Memory B cell (primary cell): ENCODE results near the gene CTPS2.
"Not testable (repeated sequence)": the region's sequence is repeated elsewhere in the genome, so short reads cannot be mapped to it uniquely, and the experiment has no call there.

ENCODE experiments used
- ATAC-seq: fragments of 150-1000 bp; cut with Tn5 transposase; 2 replicates; pipeline ENCODE4 v1.10.0; 2021; ENCODE audit warnings: low read depth, mild to moderate bottlenecking, moderate library complexity
- DNase-seq, 2 donors: peaks; one replicate each; pipeline ENCODE4 v3.0.0; 2022; ENCODE audit warnings: low spot score in 2 of 2
- H3K27ac Mint-ChIP-seq: one replicate; pipeline ENCODE4 v1.8.0; 2022; ENCODE audit warnings: mild to moderate bottlenecking, moderate library complexity, mixed read lengths
- H3K27me3 Mint-ChIP-seq: one replicate; pipeline ENCODE4 v1.8.0; 2022; ENCODE audit warnings: mixed read lengths
- H3K36me3 Mint-ChIP-seq: one replicate; pipeline ENCODE4 v1.8.0; 2022; ENCODE audit warnings: mild to moderate bottlenecking, mixed read lengths
- H3K4me1 Mint-ChIP-seq: one replicate; pipeline ENCODE4 v1.8.0; 2022; ENCODE audit warnings: mixed read lengths
- H3K4me3 Mint-ChIP-seq: one replicate; pipeline ENCODE4 v1.8.0; 2022; ENCODE audit warnings: mild to moderate bottlenecking, moderate library complexity, mixed read lengths
- H3K9me3 Mint-ChIP-seq: one replicate; pipeline ENCODE4 v1.8.0; 2022; ENCODE audit warnings: mixed read lengths

Gene CTPS2, protein sequence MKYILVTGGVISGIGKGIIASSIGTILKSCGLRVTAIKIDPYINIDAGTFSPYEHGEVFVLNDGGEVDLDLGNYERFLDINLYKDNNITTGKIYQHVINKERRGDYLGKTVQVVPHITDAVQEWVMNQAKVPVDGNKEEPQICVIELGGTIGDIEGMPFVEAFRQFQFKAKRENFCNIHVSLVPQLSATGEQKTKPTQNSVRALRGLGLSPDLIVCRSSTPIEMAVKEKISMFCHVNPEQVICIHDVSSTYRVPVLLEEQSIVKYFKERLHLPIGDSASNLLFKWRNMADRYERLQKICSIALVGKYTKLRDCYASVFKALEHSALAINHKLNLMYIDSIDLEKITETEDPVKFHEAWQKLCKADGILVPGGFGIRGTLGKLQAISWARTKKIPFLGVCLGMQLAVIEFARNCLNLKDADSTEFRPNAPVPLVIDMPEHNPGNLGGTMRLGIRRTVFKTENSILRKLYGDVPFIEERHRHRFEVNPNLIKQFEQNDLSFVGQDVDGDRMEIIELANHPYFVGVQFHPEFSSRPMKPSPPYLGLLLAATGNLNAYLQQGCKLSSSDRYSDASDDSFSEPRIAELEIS

DNA sequence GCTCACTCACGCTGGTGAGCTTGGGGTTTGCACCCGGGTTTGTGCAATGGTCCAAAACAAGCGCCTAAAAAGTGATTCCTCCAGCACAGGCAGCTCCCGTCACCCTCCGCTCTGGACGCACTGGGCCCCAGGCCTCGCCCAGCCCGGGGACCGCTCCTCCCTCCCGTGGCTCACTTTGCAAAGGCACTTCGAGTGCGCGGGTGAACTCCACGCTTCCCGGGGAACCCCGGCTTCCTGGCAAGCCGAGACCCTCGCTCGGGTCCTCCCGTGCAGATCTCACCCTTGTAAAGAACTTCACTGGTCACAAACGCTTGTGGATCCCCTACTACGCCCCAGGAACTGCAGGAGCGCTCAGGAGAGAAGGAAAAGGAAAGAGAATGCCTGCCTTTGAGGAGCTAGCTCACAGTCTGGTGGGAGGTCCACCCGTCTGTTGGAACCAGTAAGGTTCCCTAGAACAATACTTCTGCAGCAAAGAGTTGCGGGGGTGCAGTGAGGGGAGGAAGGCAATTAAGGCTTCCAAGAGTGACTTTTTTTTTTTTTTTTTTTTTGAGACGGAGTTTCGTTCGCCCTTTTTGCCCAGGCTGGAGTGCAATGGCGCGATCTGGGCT lies at the start of gene CTPS2:
TSS of gene CTPS2 (minus strand) at position 122 of the 608 bp plus-strand sequence. CDS start 9,767 bp downstream, outside the sequence.
- no peaks in the 10 kb centered on the region for H3K27me3 Mint-ChIP-seq
- no peaks in the 10 kb centered on the region for H3K9me3 Mint-ChIP-seq
- peak within 1 kb of the TSS; percentile 78 for H3K27ac Mint-ChIP-seq
- ATAC-seq = peak; percentile 80
- no peaks in the 10 kb centered on the region for H3K36me3 Mint-ChIP-seq
- DNase-seq = no peak
- peaks cover 13% of the 10 kb centered on the region for H3K4me1 Mint-ChIP-seq
- peak within 1 kb of the TSS; percentile 90 for H3K4me3 Mint-ChIP-seq

DNA sequence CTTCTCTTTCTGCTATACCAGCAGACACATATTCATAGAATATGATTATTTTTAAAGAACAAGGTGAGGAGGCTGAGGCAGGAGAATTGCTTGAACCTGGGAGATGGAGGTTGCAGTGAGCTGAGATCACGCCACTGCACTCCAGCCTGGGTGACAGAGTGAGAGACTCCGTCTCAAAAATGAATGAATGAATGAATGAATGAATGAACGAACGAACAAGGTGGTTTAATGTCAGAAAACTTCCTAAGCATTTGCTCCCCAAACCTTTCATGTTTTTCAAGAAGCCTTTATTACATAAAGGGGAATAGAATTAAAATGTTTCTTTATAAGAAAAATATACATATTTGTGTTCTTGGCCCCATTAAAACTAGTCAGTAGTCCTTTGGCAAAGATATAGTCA lies 49.0 kb upstream of the CTPS2 start:
- not testable (repeated sequence) for H3K27me3 Mint-ChIP-seq, DNase-seq, H3K36me3 Mint-ChIP-seq, H3K9me3 Mint-ChIP-seq, H3K4me1 Mint-ChIP-seq, ATAC-seq, H3K27ac Mint-ChIP-seq, H3K4me3 Mint-ChIP-seq

DNA sequence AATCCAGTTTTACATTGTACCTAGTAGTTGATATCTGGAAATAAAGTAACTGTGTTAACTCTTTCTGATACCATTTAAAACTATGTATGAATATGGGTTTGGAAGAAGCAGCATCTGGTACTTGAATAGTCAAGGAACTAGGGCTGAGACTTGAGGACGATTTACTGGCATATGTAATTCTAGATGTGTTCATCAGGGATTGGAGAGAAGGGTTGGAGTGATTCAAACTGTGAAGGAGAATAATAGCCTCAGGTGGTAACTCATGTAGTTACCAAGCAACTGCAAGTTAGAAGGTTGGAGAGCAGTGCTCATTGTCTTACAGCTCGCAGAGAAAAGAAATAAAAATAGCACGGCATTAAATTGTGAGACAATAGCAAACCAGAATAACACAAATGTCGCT lies 44.3 kb upstream of the CTPS2 start:
- Mint-ChIP-seq H3K4me1 (no peaks in the 10 kb centered on the region), H3K9me3 (no peaks in the 10 kb centered on the region), H3K36me3 (peaks cover 20% of the 10 kb centered on the region), H3K4me3 (no peak overlapping the region), H3K27me3 (no peaks in the 10 kb centered on the region), H3K27ac (no peak overlapping the region)
- DNase-seq = no peak
- ATAC-seq = no peak

DNA sequence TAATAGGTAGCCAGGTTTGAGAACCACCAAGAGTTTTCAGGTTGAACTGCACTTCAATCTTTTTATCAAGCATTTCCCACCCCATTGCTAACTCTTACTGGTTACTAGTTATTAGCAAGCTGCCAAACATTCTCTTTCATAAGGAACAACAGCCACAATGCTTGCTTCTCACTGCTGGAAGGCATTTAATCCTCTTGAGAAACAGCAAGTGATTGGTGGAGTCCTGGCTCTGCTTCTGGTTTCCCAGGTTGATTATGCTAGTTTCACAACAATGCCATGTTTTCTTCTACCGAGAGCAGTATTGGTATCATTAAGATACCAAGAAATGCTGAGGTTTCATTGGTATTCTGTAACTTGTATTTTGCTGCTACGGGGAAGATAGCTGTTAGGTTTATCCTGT lies 41.5 kb upstream of the CTPS2 start:
- no peak for DNase-seq
- H3K27me3 Mint-ChIP-seq = no peaks in the 10 kb centered on the region
- H3K4me1 Mint-ChIP-seq = no peaks in the 10 kb centered on the region
- H3K36me3 Mint-ChIP-seq = peaks cover 20% of the 10 kb centered on the region
- no peak overlapping the region for H3K4me3 Mint-ChIP-seq
- H3K27ac Mint-ChIP-seq = no peak overlapping the region
- no peak for ATAC-seq
- H3K9me3 Mint-ChIP-seq = no peaks in the 10 kb centered on the region

DNA sequence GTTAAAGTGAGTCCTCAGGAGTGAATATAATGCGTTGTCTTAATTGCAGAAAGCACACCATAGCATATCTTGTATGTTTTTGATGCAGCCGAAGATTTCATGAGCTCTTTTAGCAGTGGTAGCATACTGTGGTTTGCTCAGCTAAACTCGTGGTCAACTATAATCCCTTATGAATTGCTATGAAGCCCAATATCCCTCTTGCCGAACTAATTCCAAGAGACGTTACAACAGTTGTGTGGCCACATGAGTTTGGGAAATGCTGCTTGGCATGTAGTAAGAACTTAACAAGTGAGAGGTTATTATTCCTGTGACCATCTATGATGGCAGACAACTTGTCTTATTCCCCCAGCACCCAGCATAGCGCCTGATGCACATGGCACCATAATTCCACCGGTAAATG lies 37.7 kb upstream of the CTPS2 start:
- Mint-ChIP-seq H3K36me3 (peaks cover 15% of the 10 kb centered on the region), H3K27ac (no peak overlapping the region), H3K9me3 (no peaks in the 10 kb centered on the region), H3K4me1 (no peaks in the 10 kb centered on the region), H3K27me3 (no peaks in the 10 kb centered on the region), H3K4me3 (no peak overlapping the region)
- ATAC-seq (no peak), DNase-seq (no peak)

DNA sequence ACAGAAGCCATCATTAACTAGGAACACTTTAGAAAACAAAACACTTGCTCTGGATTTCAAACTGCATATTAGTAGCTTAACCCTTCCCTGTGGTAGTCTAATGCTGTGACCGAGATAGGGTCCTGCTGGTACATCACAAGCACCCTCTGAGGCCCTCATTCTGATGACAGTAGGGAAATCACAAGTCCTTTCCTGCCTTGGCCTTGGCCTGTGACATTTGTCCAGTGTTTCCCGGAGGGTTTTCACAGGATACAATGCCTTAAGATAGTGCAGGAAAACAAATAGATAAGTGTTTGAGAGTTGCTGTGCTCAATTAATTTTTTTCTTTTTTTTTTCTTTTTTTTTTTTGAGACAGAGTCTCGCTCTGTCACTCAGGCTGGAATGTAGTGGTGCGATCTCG lies 36.0 kb upstream of the CTPS2 start:
- Mint-ChIP-seq H3K4me3 (no peak overlapping the region), H3K27me3 (no peaks in the 10 kb centered on the region), H3K4me1 (no peaks in the 10 kb centered on the region), H3K36me3 (peaks cover 11% of the 10 kb centered on the region), H3K27ac (no peak overlapping the region), H3K9me3 (no peaks in the 10 kb centered on the region)
- ATAC-seq = no peak
- DNase-seq = no peak

DNA sequence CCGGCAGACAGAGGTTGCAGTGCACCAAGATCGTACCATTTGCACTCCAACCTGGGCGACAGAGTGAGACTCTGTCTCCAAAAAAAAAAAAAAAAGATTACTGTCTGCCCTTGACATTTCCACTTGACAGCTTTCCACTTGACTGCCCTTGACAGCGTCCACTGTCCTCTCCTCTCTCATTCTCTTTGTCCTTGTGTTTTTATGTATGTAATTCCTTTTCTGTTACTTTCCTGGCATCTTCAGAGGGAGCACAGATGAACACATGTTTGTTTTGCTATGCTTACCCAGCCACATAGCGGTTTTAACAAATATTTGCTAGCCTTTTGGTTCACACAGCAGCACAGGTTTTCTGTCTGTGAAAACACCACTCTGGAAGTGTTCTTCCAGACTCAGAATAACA lies 33.2 kb upstream of the CTPS2 start:
- Mint-ChIP-seq H3K9me3 (no peaks in the 10 kb centered on the region), H3K4me3 (no peak overlapping the region), H3K27me3 (no peaks in the 10 kb centered on the region), H3K27ac (no peak overlapping the region), H3K36me3 (peaks cover 10% of the 10 kb centered on the region), H3K4me1 (no peaks in the 10 kb centered on the region)
- DNase-seq = no peak
- ATAC-seq = no peak

DNA sequence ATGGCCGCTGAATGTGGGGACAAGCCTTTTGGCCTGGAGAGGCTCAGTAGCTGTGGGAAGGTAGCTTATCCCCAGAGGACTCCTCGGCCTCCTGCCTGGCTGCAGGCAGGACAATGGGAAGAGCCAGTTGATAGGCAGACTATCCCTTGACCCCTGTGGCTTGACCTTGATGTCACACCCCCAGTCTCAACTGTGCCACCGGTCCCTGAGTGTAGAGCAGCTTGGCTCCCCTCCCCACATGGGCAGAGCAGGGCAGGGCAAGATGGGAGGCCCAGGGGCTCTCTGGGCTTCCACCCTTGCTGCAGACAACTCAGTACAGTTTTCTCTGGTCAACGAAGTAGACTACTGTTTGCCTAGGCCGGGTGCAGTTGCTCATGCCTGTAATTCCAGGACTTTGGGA lies 32.6 kb upstream of the CTPS2 start:
- DNase-seq (no peak), ATAC-seq (no peak)
- peaks cover 10% of the 10 kb centered on the region for H3K36me3 Mint-ChIP-seq
- H3K9me3 Mint-ChIP-seq = no peaks in the 10 kb centered on the region
- no peaks in the 10 kb centered on the region for H3K4me1 Mint-ChIP-seq
- H3K27ac Mint-ChIP-seq = no peak overlapping the region
- no peak overlapping the region for H3K4me3 Mint-ChIP-seq
- H3K27me3 Mint-ChIP-seq = no peaks in the 10 kb centered on the region

DNA sequence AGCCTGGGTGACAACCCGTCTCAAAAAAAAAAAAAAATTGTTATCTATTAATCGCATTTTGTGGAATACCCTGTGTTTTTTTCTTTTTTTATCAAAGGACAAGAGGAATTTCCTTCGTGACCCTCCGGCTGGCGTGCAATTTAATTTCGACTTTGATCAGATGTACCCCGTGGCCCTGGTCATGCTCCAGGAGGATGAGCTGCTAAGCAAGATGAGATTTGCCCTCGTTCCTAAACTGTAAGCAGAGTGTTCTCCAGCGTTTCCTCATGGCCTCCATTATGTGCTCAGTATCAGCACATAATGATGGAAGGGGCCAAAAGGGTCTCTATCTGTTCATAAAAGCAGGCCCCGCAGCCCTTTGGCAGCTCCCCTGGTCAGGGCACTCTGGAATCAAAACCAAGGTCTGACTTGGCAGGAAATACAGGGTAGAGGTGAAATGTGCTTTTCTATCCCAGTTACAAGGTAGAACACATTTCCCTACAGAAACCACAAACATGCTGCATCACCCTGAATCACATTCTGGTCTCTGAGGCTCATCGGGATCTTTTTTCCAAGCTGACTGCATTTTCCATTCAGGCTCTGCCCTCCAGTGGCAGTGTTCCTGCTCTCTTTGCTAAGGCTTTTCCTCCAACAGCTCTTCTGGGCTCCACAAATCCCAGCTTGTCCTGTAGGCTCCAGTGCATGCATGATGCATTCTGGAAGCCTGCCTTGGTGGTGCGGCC lies 31.3 kb upstream of the CTPS2 start:
- no peak overlapping the region for H3K27ac Mint-ChIP-seq
- H3K4me1 Mint-ChIP-seq = no peaks in the 10 kb centered on the region
- ATAC-seq (no peak), DNase-seq (no peak)
- no peaks in the 10 kb centered on the region for H3K9me3 Mint-ChIP-seq
- no peaks in the 10 kb centered on the region for H3K27me3 Mint-ChIP-seq
- H3K36me3 Mint-ChIP-seq = peaks cover 10% of the 10 kb centered on the region
- H3K4me3 Mint-ChIP-seq = no peak overlapping the region

DNA sequence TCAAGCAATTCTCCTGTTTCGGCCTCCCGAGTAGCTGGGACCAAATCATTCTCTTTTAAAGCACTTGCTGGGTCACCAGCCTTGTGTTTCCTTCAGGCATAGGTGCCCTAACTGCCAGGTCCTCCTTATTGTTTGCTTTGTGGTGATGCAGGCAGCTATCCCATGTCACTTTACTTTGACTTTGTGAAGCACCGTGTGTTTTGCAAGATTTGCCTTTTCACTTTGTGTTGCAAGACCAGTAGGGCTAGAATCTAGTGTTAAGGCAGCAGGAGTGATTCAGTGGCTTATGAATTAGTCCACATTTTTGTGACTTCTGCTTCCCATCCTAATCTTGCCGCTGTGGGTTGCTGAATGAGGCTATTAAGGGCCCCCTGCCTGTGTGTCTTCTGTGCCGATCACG lies 27.1 kb upstream of the CTPS2 start:
- DNase-seq = no peak
- Mint-ChIP-seq H3K27ac (no peak overlapping the region), H3K36me3 (peaks cover 11% of the 10 kb centered on the region), H3K9me3 (no peaks in the 10 kb centered on the region), H3K4me3 (no peak overlapping the region), H3K27me3 (no peaks in the 10 kb centered on the region), H3K4me1 (no peaks in the 10 kb centered on the region)
- ATAC-seq = no peak

DNA sequence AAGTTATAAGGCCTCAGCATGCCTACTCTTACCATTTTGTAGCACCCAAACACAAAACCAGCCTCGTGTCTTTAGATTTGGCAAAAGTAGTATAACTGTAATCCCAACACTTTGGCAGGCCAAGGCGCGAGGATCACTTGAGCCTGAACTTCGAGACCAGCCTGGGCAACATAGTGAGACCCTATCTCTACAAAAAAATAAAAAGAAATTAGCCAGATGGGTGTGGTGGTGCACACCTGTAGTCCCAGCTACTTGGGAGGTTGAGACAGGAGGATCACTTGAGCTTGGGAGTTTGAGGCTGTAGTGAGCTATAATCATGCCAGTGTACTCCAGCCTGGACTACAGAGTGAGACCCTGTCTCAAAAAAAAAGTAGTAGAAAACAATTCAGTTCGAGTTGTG lies 24.6 kb upstream of the CTPS2 start:
- ATAC-seq = no peak
- Mint-ChIP-seq H3K36me3 (peaks cover 7% of the 10 kb centered on the region), H3K4me1 (peaks cover 4% of the 10 kb centered on the region), H3K9me3 (no peaks in the 10 kb centered on the region), H3K27ac (no peak overlapping the region), H3K27me3 (no peaks in the 10 kb centered on the region), H3K4me3 (no peak overlapping the region)
- DNase-seq = no peak

DNA sequence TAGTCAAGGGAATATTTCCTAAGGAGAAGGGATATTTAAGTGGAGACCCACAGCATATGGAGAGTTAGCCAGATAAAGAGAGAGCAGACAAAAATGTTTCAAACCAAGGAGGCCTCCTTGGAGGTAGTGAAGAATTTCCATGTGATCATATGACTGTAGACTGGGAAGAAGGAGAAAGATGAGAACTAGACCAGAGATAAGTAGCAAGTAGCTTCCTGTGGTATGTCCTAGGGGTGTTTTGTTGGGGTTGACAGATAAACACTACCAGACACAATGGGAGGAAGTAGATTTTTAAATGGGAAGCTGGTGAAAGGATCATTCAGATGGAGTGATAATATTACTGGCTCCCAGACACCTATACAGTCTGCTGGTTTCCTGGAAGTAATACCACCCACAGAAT lies 20.5 kb upstream of the CTPS2 start:
- H3K4me1 Mint-ChIP-seq = peaks cover 4% of the 10 kb centered on the region
- H3K27me3 Mint-ChIP-seq = no peaks in the 10 kb centered on the region
- no peak overlapping the region for H3K4me3 Mint-ChIP-seq
- DNase-seq (no peak), ATAC-seq (no peak)
- peaks cover 3% of the 10 kb centered on the region for H3K36me3 Mint-ChIP-seq
- no peak overlapping the region for H3K27ac Mint-ChIP-seq
- H3K9me3 Mint-ChIP-seq = no peaks in the 10 kb centered on the region

DNA sequence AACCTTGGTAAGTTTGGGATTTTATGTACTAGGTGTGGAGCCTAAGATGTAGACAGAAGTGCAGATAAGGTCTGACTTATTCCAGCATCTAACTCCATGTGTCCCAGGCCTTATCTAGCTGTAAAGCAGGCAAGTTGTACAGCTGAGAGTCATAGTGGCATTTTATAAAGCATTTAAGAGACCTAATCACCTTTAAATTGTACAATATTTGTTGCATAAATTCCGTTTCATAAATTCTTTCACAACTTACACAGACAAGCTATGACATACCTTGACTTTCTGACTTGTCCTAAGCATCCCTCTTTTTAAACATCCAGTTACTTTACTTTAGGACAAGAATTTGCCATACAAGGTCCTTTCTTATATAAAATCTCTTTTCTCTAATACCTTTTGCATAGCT lies 18.0 kb upstream of the CTPS2 start:
- H3K36me3 Mint-ChIP-seq = peaks cover 4% of the 10 kb centered on the region

DNA sequence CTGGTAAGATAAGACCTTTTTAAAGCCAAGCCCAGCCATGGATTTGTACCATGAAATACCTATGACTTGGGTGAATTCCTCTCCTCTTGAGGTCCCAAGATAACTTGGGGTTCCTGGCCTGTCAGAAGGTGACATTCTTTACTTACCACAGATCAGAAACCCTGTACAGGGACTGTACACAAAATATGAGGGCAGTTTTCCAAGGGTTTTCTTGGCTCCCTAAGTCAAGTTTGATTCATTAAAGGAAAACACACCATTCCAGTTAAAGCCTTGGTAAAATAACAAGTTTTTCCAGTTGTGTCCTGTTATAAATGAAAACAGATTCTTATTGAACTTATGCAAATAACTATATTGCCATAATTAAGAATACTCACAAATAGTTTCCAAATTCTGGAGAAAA lies 15.2 kb upstream of the CTPS2 start:
- Mint-ChIP-seq H3K9me3 (no peaks in the 10 kb centered on the region), H3K27ac (no peak overlapping the region), H3K4me1 (peaks cover 5% of the 10 kb centered on the region), H3K4me3 (no peak overlapping the region), H3K27me3 (no peaks in the 10 kb centered on the region), H3K36me3 (peaks cover 7% of the 10 kb centered on the region)
- ATAC-seq = no peak
- DNase-seq = no peak

More for the DNA sequence above, 18.0 kb upstream of the CTPS2 start:
- Mint-ChIP-seq H3K27ac (peak overlapping the region; percentile 20), H3K4me1 (peaks cover 6% of the 10 kb centered on the region), H3K27me3 (no peaks in the 10 kb centered on the region), H3K9me3 (no peaks in the 10 kb centered on the region), H3K4me3 (no peak overlapping the region)
- ATAC-seq (no peak), DNase-seq (no peak)
